ENCODE data around the gene ITPRID1. TPM values are rescaled to one million over a fixed set of nuclear protein-coding genes. Genes with fewer than 3 reads are reported as not detected.

Gene ITPRID1
- total RNA-seq, 1 experiment from 2014 or later = 1.2 TPM

DNA sequence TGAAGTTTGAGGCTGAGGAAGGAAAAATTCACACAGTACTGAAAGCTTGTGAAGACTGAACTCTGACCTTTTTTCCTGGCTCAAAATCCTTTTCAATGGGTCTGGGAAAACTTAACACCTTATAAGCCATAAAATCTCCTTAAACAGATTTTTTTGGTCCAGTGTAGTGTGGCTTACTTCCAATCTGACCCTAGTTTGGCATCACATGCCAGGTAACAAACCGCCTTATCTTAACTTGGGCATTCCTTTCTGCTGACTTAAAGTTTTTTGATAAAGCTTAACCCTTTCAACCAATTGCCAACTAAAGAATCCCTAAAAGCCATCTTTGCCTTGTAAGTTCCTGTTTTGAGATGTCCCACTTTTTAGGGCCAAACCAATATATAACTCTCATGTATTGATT is 13.2 kb upstream of the ITPRID1 start:
- Histone ChIP-seq H2AK5ac (ENCODE audit: insufficient read length, low read length) (no peak overlapping the region), H3K9me3 (ENCODE audit: control insufficient read depth, low read depth, low read length) (no peaks in the 10 kb centered on the region), H3K4me1 (ENCODE audit: insufficient read depth, low read length) (no peaks in the 10 kb centered on the region), H3T11ph (ENCODE audit: low read length) (no peak overlapping the region), H2BK120ac (ENCODE audit: low read depth, low read length, poor library complexity, severe bottlenecking) (no peak overlapping the region), H3K9ac (ENCODE audit: extremely low read depth, insufficient read length, low read length) (no peak overlapping the region), H3K27ac (ENCODE audit: insufficient read length, low read depth, low read length) (no peak overlapping the region), H3K4ac (ENCODE audit: low read depth, low read length) (no peak overlapping the region), H4K91ac (ENCODE audit: insufficient read length, low read depth, low read length) (no peak overlapping the region), H3K79me1 (ENCODE audit: insufficient read depth, low read depth, low read length, poor library complexity, severe bottlenecking) (no peaks in the 10 kb centered on the region), H3K23ac (ENCODE audit: insufficient read length, low read depth, low read length) (no peak overlapping the region), H3K18ac (ENCODE audit: insufficient read length, low read depth, low read length) (no peak overlapping the region), H3K4me2 (ENCODE audit: insufficient read depth, insufficient read length, low read length) (no peak overlapping the region), H3K56ac (ENCODE audit: insufficient read length, low read depth, low read length) (no peak overlapping the region), H2BK20ac (ENCODE audit: low read depth, low read length, poor library complexity, severe bottlenecking) (no peak overlapping the region), H2BK5ac (ENCODE audit: insufficient read length, low read length) (no peak overlapping the region), H3K27me3 (ENCODE audit: insufficient read depth, low read length) (no peaks in the 10 kb centered on the region), H3K23me2 (ENCODE audit: insufficient read length, low read depth, low read length, poor library complexity, severe bottlenecking) (no peaks in the 10 kb centered on the region), H2BK15ac (ENCODE audit: low read depth, low read length) (no peak overlapping the region), H4K8ac (replicated peaks; ENCODE audit: insufficient read length, low read depth, low read length) (no peak overlapping the region), H2BK12ac (ENCODE audit: insufficient read length, low read depth, low read length) (no peak overlapping the region), H3K14ac (ENCODE audit: insufficient read depth, low read length) (no peak overlapping the region), H3K79me2 (ENCODE audit: insufficient read depth, low read length) (no peaks in the 10 kb centered on the region), H2AFZ (ENCODE audit: low read length) (no peak overlapping the region), H4K5ac (ENCODE audit: insufficient read length, low read depth, low read length) (no peak overlapping the region), H4K20me1 (ENCODE audit: control insufficient read depth, insufficient read depth, insufficient read length) (no peaks in the 10 kb centered on the region)
- H3K36me3 Mint-ChIP-seq (ENCODE audit: insufficient read depth in 1 of 3, low read depth in 3 of 3) = no peaks in the 10 kb centered on the region; a peak in 2 of 7 replicates
- no peaks in the 10 kb centered on the region for H3K27me3 Mint-ChIP-seq (ENCODE audit: low read depth)
- H3K27ac Mint-ChIP-seq = no peak overlapping the region
- TF ChIP-seq, protein P1, sequence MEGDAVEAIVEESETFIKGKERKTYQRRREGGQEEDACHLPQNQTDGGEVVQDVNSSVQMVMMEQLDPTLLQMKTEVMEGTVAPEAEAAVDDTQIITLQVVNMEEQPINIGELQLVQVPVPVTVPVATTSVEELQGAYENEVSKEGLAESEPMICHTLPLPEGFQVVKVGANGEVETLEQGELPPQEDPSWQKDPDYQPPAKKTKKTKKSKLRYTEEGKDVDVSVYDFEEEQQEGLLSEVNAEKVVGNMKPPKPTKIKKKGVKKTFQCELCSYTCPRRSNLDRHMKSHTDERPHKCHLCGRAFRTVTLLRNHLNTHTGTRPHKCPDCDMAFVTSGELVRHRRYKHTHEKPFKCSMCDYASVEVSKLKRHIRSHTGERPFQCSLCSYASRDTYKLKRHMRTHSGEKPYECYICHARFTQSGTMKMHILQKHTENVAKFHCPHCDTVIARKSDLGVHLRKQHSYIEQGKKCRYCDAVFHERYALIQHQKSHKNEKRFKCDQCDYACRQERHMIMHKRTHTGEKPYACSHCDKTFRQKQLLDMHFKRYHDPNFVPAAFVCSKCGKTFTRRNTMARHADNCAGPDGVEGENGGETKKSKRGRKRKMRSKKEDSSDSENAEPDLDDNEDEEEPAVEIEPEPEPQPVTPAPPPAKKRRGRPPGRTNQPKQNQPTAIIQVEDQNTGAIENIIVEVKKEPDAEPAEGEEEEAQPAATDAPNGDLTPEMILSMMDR (conservative IDR thresholded peaks at IDR 0.05) = no peak
- H3K4me1 Mint-ChIP-seq = peaks cover 0 to 12% of the 10 kb centered on the region in 2 experiments; a peak in 2 of 4 replicates
- H3K4me3 Mint-ChIP-seq = no peak overlapping the region
- DNase-seq = no peak
- peaks cover 1 to 3% of the 10 kb centered on the region in 2 experiments; a peak in 2 of 5 replicates for H3K9me3 Mint-ChIP-seq
- WGBS (ENCODE audit: extremely low coverage, insufficient read length, low lambda C conversion rate) = no CpG with 5 or more reads among the region's 1 CpG
